Measurements from ENCODE around the gene CAP2.

The CAP2 gene

DNA sequence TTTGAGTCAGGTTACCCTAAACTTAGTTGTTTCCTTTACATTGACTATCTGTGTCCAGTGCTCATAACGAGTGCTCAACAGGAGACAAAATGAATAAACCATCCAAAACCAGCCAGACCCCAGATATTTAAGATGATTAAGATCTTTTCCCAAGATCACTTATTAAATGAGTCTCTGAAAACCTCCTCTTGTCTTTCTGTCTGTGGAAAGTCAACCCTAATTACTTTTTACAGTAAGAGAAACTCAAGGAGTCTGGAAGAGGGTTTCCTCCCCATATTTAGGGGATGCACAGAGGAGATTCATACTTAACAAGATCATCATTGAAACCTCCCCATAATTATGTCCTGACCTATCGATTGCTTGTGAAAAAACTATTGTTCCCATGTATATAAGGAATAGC lies 84.0 kb downstream of the CAP2 start:
- no peak for DNase-seq

DNA sequence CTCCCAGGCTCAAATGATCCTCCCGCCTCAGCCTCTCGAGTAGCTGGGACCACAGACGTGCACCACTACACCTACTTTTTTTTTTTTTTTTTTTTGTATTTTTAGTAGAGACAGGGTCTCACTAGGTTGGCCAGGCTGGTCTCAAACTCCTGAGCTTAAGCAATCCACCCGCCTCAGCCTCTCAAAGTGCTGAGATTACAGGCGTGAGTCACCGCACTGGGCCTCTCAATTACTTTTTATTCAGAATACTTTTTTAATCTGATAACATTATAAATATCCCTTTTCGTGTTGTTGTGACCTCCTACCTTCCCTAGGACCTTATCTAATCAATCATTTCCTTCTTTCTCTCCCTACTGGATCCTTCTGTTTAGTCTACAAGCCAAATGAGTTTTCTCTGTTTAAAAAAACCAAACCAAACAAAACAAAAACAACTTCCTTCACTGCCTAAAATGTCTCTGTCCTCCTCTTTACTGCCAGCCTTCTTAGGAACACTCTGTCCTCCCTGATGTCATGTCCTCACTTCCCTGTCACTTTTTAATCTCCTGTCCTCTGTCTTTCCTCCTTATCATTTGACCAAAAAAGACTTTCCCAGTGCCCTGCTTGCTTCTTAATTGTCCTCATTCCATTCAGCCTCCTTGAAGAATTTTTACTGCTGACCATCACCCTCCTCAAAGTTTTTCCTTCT lies 85.0 kb downstream of the CAP2 start:
- DNase-seq, result no peak

DNA sequence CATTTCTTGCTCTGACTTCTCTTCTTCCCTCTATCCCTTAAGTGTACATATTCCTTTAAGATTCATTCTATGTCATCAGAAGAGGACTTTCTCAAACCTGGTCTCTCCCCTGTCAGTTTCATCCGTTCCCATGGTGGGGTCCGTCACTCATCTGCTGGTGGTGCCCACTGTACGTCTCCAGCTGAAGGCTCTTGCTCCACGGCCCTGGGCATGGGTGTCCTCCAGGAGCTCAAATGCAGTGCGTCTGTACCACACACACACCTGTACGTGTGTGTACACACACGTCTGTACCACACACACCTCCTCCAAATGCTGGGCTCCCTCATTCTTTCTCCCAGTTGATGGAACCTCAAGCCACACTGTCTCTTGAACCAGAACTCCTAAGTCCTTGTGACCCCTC lies 85.6 kb downstream of the CAP2 start:
- no peak for DNase-seq

DNA sequence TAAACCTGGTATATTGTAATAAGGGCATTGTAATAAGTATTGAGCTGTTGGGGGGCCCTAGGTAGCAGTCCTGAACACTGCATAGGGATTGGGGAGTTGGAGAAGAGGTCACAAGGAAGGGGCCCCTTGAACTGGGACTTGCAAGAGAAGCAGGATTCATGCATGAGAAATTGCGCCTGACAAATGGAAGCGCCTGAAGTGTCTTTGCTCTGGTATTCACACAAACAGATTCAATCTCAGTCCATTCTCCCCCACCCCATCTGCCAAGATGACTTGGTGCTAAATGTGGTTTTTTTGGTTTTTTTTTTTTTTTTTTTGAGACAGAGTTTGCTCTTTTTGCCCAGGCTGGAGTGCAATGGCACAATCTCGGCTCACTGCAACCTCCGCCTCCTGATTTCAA lies 87.1 kb downstream of the CAP2 start:
- DNase-seq, result no peak

DNA sequence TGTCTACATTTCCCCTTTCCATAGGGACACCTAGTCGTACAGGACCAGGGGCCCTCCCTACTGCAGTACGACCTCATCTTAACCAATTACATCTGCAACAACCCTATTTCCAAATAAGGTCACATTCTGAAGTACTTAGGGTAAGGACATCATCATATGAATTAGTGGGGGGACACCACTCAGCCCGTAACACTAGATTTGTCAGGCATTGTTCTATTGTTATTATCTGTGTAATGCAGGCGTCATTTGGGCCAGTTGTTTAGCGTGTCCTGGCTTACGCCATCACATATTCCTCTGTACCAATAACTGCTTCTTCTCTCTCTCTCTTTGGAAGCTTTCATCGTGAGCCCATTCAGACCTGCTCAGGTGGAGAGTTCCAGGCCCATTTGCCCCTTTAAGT lies 89.3 kb downstream of the CAP2 start:
- DNase-seq, result no peak

DNA sequence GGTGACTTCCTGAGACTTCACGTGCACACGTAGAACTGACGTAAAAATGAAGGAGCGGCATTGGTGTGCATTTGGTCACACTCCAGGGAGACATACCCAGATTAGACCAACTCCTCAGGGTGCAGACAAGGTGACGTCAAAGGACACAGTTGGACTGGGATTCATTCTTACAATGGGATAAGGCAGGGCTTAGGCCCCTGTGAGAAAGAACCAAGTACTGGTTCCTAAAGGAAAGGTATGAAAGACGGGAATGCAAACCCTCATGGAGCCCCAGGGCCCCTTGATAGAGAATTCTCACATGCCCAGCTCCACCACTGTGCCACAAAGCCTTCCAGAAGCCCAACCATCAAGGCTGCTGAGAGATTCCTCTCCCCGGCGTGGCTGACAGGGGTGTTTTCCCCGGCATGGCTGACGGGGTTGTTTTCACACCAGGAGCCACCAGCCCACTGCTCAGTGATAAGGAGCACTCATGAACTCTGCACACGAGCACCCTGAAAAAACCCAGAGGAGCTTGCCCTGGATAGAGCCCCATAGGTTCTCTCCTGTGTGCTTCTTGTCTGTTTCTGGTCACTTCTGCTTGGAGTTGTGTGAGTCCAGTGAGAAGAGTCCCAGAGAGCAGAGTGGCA lies 90.1 kb downstream of the CAP2 start:
- no peak for DNase-seq

DNA sequence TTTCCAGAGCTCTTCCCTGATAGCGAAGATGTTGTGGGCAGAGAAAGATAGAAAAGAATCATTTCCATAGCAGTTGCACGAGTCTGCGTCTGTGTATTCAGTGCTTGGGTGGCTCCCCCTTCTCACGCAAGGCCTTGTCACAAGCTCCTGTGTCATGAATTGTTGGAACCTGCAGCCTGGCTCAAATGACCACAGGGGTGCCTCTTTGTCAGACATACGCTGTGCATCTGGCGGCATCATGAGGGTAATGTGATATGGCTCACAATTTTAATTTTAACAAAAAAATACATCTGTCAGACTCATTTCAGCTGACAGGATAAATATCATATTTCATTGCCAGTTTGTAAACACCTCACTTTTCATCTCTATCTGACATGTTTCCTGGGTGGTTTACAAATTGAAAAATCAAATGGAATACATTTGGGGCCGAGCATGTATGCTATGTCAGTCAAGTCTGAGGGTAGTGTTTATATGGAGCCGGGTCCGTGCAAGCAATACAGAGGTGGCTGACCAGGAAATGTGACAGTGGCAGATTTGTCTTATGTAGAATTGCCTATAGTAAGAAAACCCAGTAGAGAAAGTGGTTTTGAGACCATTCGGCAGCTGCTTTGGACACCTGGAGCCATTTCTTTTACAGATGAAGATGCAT lies 90.9 kb downstream of the CAP2 start:
- DNase-seq, result no peak

DNA sequence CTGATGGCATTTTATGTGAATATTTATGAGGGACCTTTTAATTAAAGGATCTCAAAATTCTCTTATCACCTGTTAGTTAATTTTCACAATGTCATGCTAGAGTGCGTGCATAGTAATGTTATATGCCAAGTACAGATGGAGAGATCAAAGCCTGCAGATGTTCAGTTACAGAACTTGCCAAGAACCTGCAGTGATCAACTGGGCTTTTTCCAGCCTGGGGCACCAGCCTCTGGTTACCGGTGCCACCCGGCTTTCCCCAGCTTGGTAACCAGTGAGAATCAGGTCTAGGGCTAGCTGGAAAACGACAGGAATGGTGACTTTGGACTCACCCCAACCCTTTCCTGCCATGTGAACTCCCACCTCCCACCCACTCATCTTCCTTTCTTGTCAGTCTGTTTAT lies 91.8 kb downstream of the CAP2 start:
- no peak for DNase-seq

DNA sequence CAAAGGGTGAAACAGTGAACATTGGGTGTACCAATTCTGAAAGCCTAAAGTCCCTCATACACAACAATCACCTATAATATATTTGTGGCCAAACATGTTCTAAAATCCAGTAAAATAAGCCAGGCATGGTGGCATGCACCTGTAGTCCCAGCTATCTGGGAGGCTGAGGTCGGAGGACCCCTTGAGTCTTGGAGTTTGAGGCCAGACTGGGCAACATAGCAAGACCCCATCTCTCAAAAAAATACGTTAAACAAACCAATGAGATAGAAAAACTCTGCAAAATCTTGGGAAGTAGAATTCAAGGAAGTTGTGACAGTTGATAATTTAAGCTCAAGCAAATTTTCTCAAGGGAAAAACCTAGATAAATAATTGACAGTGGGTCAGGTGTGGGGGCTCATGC lies 92.6 kb downstream of the CAP2 start:
- no peak for DNase-seq

DNA sequence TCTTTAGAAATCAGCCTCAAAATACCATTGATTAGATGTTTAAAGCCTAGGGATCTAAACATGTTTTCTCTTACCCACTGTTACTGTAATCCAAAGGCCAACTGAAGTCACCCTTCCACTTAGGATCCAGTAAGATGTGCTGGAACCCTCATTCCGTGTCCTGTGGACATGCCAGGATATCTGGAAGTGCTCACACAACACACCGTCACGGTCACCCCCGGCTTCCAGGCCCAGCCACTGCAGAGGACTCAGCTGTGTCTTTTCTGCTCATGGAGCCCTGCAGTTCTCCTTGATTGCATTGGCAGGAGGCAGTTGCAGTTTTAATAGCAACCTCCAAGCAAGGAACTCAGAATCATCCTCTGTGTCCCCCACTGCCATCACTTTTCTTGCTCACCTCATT lies 93.3 kb downstream of the CAP2 start:
- DNase-seq, result no peak

DNA sequence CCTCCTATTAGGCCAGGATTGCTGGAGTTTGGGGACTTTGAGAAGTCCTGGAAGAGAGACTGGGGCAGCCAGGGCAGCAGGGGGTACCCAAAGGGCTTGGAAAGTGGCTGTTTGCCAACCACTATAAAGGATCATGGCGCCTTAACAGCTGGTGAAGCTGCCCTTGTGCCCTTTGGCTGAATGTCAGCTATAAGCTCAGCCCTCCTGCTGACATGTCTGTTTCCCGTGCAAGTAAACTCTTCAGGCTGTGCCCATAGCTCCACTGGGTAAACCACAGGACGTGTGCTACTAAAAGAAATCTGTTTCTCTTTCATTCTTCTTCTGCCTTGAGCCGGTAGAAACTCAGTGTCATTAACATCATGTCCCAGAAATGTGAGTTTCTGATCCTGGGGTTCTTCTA lies 97.3 kb downstream of the CAP2 start:
- DNase-seq, result no peak

DNA sequence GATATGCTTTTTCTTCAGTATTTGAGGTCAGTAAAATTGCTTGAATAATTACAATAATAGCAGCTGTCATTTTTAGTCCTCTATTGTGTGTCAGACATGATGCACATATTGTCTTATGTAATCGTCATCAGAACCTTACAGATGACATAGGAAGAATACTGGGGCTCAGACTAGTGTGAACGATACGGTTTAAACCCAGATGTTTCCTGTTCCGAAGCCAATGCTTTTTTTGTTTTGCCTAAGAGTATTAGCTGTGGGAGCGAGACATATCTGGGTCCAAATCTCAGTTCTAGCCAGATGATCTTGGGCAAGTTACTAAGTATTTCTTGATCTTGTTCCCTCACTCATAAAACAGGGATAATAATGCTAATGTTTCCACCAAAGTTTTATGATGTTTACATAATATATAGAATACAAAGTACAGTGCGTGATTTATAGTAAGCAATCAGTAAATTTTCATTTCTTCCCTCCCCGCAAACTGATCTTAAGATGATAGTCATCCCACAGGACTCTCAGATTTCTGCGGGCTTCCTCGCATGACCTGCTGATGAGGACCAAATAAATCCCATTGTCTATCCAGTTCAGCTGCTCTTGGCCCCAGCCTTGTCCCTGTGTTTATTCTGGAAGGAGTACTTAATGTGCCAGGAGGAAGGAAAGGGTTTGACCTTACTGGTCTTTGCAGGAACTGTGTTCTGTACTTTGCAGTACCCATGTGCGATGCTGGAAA lies 98.2 kb downstream of the CAP2 start:
- no peak for DNase-seq

DNA sequence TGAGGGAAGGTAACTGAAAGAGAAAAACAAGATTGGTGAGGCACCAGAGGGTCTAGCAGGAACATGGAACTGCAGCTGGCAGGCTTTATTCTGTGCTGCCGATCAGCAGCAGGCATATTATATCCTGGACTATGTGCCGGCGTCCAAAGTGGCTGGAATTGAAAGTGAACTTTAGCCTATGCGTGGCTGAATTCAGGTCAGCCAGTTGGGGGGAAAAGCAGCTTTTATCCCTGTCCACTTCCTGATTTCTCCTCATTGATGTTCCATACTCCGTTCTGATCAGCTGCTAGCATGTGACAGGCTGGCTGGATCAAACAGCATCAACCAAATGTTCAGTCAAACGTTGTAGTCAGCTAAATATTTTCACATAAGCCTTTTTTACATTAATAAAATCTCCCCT lies 99.0 kb downstream of the CAP2 start:
- no peak for DNase-seq

DNA sequence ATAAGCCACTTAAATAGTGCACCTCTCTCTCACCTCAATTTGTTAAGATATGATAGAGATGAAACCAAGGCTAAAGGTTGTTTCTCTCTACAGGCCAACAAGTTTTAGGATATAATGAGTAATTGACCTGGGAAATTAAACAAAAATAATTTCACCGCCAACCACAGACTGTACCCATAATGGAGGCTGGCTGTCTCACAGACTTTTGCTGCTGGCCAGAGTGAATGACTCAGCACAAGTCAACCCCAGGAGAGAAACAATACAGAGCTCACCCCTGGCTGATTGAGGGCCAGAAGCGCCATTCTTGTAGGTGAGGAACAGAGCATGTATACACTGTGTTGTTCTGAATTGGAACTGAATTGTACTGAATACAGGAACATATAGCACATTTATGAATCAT lies 99.9 kb downstream of the CAP2 start:
- no peak for DNase-seq

DNA sequence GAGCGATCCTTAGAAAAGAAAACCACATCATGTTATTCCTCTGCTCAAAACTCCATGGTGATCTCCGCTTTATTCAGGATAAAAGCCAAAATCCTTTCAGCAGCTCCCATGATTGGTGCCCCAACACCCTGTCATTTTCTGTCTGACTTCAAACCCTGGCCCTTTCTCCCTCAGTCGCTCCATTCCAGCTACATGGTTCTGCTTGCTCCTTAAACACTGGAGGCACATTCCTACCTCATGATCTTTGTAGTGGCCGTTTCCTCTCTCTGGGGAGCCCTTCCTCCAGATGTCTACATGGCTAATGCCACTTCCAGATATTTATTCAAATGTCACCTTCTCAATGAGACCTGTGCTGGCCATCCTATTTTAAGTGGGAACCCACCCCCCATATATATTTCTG lies 100.8 kb downstream of the CAP2 start:
- DNase-seq, result no peak

DNA sequence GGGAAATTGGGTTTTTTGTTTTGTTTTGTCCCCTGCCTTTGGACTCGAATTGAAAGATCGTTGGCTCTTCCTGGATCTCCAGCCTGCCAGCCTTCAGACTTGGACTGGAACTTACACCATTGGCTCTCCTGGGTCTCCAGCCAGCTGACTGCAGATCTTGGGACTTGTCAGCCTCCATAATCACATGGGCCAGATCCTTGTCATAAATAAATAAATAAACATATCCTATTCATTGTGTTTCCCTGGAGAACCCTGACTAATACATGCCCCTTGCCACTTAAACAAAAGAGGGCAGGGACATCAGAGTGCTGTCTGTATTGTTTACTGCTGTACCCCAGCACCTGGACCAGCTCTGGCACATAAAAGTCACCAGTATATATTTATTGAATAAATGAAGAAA lies 101.5 kb downstream of the CAP2 start:
- DNase-seq, result no peak

DNA sequence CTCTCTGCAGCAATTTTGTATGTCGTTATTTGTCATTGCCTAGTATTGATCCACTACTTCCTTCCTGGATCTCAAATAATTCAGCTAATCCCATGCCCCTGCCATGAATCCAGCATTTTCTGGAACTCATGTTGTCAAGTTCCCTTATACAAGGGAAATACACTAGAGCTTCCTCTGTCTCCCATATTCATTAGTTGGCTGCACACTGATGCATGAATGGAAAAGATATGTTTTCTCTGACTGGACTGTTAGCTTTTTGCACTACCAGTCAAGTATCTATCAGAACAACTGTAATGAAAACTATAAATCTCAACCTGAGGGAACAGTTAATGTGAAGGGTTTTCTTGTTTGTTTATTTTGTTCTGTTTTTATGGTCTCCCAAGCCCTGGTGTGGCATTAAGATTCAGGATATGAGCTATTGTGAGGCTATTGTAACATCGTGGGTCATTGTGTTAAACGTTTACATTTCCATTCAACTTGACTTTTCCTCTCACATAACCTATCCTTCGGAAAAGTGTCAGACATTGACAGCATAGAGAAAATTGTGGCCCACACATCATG lies 104.2 kb downstream of the CAP2 start:
- no peak for DNase-seq

DNA sequence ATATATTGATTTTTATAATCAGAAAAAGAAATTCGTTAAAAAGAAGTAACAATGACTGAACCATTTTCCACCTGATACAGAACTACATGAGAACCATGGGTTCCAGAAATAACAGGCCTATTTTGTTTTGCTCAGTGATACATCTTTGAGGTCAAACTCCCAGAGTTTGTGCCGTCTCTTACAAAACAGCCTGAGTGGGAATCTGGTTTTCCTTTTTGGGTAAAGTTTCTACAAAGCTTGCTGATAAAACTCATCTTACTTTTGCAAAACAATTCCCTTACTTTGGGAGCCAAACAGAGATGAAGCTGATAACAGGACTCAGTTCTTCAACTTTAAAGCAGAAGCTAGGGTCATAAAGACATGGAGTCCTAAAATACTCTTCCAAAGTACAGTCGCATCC lies 108.0 kb downstream of the CAP2 start:
- no peak for DNase-seq

DNA sequence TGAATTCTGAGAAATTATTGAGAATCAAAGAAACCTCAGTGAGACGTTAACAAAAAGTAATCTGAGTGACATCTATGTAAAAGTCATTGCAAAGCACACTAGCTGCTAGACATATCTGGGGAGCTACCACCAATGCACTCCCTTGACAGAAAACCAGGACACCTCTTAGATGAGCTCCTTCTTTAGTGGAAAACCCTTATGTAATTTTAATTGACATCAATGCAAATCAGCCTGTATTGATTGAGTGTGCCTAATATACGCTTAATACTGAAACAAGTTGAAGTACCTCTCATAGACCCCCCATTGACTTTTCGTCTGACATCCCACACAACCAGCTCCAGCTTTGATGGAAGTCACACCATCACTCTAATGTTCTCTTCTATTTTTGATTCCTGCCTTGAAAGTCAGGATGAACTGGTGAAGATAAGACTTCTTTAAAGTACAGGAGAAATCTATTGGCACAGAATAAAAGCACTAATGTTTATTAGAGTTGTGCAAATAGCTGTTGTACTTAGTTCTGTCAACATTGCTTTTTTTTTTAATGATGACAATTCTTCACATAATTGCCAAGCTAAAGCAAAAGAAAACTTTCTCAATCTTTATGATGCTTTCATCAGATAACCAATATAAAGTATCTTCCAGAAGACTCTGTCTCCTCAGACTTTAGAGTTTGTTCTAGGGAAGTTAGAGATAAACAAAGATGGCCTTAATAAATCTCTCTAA lies 108.7 kb downstream of the CAP2 start:
- no peak for DNase-seq

DNA sequence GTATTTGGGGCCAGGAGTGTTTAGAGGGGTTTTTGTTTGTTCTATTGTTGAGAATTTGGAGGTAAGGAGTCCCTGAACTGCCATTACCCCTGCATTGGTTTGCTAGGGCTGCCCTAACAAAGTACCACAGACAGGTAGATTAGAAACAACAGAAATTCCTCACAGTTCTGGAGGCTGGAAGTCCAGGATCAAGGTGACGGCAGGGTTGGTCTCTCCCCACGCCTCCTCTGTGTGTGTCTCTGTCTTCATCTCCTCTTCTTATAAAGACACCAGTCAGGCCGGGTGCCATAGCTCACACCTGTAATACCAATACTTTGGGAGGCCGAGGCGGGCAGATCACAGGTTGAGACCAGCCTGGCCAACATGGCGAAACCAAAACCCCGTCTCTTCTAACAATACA lies 109.7 kb downstream of the CAP2 start:
- no peak for DNase-seq

DNA sequence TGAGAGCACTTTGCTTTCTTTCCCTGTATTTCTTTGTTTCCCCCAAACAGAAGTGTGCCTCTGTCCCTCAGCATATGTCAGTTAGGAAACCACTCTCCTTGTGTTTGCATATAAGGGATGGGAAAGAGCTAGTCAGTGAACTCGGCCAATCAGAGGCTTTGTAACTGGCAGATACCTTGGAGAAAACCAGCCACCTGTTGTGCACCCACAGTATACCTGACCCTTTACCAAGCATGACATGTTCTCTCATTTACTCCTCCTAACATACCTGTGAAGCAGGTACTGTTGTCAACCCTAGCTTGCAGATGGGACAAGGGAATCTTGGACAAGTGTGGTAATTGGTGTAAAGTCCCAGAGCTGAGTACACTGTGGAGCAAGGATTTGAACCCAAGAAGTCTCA lies 110.6 kb downstream of the CAP2 start:
- DNase-seq, result no peak

DNA sequence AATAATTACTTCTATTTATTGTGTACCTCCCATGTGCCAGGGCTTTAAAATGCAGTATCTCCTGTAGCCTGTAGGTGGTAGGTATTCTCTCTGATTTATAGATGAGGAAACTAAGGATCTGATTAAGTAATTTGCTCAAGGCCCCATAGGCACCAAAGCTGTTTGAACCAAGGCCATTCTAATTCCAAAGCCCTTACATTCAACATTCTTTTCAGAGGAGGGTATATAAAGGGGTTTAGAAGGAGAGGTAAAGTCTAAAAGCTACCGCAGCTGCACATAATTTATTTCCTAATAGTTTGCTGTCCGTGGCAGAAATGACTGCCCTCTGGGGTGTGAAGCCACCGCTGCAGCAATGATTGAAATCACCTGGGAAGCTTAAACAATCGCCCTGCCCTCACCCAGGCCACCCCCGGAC lies 111.7 kb downstream of the CAP2 start:
- DNase-seq, result no peak

DNA sequence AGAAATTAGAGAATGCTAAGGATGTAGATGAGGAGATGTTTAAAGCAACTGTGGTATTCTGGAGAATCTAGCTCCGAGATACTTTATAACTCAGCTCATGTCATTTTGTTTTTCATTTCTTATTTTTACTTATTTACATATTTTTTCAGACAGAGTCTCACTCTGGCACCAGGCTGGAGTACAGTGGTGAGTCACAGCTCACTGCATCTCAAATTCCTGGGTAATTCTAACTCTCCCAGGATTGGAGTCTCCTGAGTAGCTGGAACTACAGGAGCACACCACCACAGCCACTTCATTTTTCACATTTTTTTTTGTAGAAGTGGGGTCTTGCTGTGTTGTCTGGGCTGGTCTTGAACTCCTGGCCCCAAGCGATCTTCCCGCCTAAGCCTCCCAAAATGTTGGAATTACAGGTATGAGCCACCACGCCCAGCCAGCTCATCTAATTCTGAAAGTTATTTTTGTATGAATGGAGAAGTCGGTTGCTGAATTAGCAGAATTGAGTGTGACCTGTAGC lies 112.4 kb downstream of the CAP2 start:
- no peak for DNase-seq
